PC-3 (cell line): ENCODE data around the gene SMG7. TPM values are rescaled to one million over a fixed set of nuclear protein-coding genes. Genes with fewer than 3 reads are reported as not detected.

Source experiments
- ATAC-seq: fragments of 200-7000 bp; cut with Tn5 transposase; 2 replicates; pipeline ENCODE4 v1.9.1; 2020; ENCODE audit warnings: mild to moderate bottlenecking, moderate library complexity
- BruUV-seq: library from RNA; stranded (reverse); fragments of 400-500 nt; replicated peaks from 2 replicates; lab custom pipeline; 2021; lab: Mats Ljungman, UMichigan
- CTCF ChIA-PET: fragments of 300-600 bp; sonication (Branson Sonifier 250); formaldehyde crosslinking; loops from one replicate; lab custom pipeline; 2022; ENCODE audit warnings: antibody characterized with exemption; lab: Charles Lee
- POLR2A ChIA-PET: fragments of 300-600 bp; sonication (Branson Sonifier 250); formaldehyde crosslinking; loops from one replicate; lab custom pipeline; 2022; ENCODE audit warnings: antibody characterized with exemption; ENCODE audit not compliant: unreplicated experiment; lab: Charles Lee
- DNase-seq: peaks from one replicate; pipeline ENCODE4 v3.0.0-alpha.2; 2015
- H2AFZ ChIP-seq: fragments of 300-600 bp; sonication (generic); 2 replicates; pipeline ENCODE4 v1.6.0; 2016; ENCODE audit warnings: antibody characterized with exemption, low read length
- H3F3A ChIP-seq: fragments of 300-600 bp; sonication (generic); one replicate; pipeline ENCODE4 v1.6.0; 2017; ENCODE audit warnings: antibody characterized with exemption, low read length, control low read depth, mild to moderate bottlenecking; ENCODE audit not compliant: unreplicated experiment
- H3K27ac ChIP-seq: fragments of 300-600 bp; sonication (generic); 2 replicates; pipeline ENCODE4 v1.5.1; 2016; ENCODE audit warnings: mild to moderate bottlenecking, low read length
- H3K27me3 ChIP-seq: fragments of 300-600 bp; sonication (generic); 2 replicates; pipeline ENCODE4 v1.6.1; 2016; ENCODE audit warnings: low read length, mixed read lengths
- H3K36me3 ChIP-seq: fragments of 300-600 bp; sonication (generic); 2 replicates; pipeline ENCODE4 v1.6.1; 2016; ENCODE audit warnings: low read depth, mixed run types, low read length, mixed read lengths
- H3K4me1 ChIP-seq: fragments of 300-600 bp; sonication (generic); 2 replicates; pipeline ENCODE4 v1.5.1; 2016; ENCODE audit warnings: low read length; ENCODE audit not compliant: insufficient read depth
- H3K4me2 ChIP-seq: fragments of 300-600 bp; sonication (generic); 2 replicates; pipeline ENCODE4 v1.6.0; 2016; ENCODE audit warnings: low read length
- H3K4me3 ChIP-seq: fragments of 300-600 bp; sonication (generic); 2 replicates; pipeline ENCODE4 v1.5.1; 2016; ENCODE audit warnings: mild to moderate bottlenecking, low read length, mixed read lengths
- H3K79me2 ChIP-seq: fragments of 300-600 bp; sonication (generic); 2 replicates; pipeline ENCODE4 v1.6.1; 2017; ENCODE audit warnings: low read length, mixed read lengths
- H3K9ac ChIP-seq: fragments of 300-600 bp; sonication (generic); 2 replicates; pipeline ENCODE4 v1.6.0; 2016; ENCODE audit warnings: mild to moderate bottlenecking, low read length
- H3K9me2 ChIP-seq: fragments of 300-600 bp; sonication (generic); replicated peaks from 2 replicates; pipeline ENCODE4 v1.6.1; 2016; ENCODE audit warnings: mixed run types, low read length, mixed read lengths
- H3K9me3 ChIP-seq: fragments of 300-600 bp; sonication (generic); 2 replicates; pipeline ENCODE4 v1.6.1; 2016; ENCODE audit warnings: low read length, mixed read lengths
- H4K20me1 ChIP-seq: fragments of 300-600 bp; sonication (generic); 2 replicates; pipeline ENCODE4 v1.6.1; 2016; ENCODE audit warnings: low read length, mixed read lengths
- EZH2 ChIP-seq: fragments of 300-600 bp; sonication (generic); IDR thresholded peaks from one replicate; pipeline ENCODE4 v1.6.1; 2017; ENCODE audit warnings: antibody characterized with exemption, mild to moderate bottlenecking, low read length; ENCODE audit not compliant: unreplicated experiment
- EZH2phosphoT487 ChIP-seq: fragments of 300-600 bp; sonication (generic); IDR thresholded peaks from 2 replicates; pipeline ENCODE4 v1.6.1; 2018; ENCODE audit warnings: mild to moderate bottlenecking, antibody characterized with exemption, low read length, borderline replicate concordance
- intact Hi-C: fragments of 100-400 bp; cut with micrococcal nuclease; formaldehyde crosslinking; loops from 2 replicates; pipeline ENCODE4 v1.9.0; 2023
- total RNA-seq: library from RNA; depleted of rRNA; stranded (reverse); fragments of >200 nt; gene quantifications from 2 replicates; pipeline ENCODE4 v1.2.3, GENCODE V29; 2014
- TF ChIP-seq, protein P1 (sequence below): fragments of 300-600 bp; sonication (generic); conservative IDR thresholded peaks from 2 replicates; pipeline ENCODE4 v1.5.1; 2017; ENCODE audit warnings: antibody characterized with exemption, low read depth, mild to moderate bottlenecking, low read length

SMG7 gene
- total RNA-seq, 1 experiment from 2014 or later = 25.5 TPM

DNA sequence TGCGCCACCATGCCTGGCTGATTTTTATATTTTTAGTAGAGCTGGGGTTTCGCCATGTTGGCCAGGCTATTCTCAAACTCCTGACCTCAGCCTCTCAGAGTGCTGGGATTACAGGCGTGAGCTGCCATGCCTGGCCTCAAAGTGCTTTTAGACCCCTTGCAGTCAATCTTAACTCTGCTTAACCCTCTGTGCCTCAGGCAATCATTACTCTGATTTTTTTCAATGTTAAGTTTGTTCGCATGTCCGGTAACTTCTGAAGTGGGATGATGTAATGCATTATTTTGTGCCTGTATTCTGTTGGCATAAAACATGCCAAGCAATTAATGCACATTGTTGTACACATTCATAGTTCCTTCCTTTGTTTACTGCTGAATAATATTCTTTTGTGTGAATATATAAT lies 18.6 kb downstream of the SMG7 start:
- DNase-seq (no peak), ATAC-seq (no peak)
- Histone ChIP-seq H2AFZ (no peak overlapping the region), H3K27me3 (no peaks in the 10 kb centered on the region), H3K27ac (no peak overlapping the region), H3K9ac (no peak overlapping the region), H3K4me2 (no peak overlapping the region), H3K4me3 (no peak overlapping the region), H3F3A (no peaks in the 10 kb centered on the region), H3K36me3 (0 out of 2 replicates have a peak, but pooled peaks cover 2% of the 10 kb centered on the region), H3K4me1 (no peaks in the 10 kb centered on the region), H3K9me2 (no peaks in the 10 kb centered on the region), H3K79me2 (peaks cover 96% of the 10 kb centered on the region), H3K9me3 (no peaks in the 10 kb centered on the region), H4K20me1 (peaks cover 12% of the 10 kb centered on the region; the same call in 1 of the 2 replicates)
- POLR2A ChIA-PET = no interaction called here
- CTCF ChIA-PET = no interaction called here
- BruUV-seq = no TSS peak
- intact Hi-C loops = no loop called here
- TF ChIP-seq EZH2 (no peak), EZH2phosphoT487 (no peak)
- TF ChIP-seq, protein P1, sequence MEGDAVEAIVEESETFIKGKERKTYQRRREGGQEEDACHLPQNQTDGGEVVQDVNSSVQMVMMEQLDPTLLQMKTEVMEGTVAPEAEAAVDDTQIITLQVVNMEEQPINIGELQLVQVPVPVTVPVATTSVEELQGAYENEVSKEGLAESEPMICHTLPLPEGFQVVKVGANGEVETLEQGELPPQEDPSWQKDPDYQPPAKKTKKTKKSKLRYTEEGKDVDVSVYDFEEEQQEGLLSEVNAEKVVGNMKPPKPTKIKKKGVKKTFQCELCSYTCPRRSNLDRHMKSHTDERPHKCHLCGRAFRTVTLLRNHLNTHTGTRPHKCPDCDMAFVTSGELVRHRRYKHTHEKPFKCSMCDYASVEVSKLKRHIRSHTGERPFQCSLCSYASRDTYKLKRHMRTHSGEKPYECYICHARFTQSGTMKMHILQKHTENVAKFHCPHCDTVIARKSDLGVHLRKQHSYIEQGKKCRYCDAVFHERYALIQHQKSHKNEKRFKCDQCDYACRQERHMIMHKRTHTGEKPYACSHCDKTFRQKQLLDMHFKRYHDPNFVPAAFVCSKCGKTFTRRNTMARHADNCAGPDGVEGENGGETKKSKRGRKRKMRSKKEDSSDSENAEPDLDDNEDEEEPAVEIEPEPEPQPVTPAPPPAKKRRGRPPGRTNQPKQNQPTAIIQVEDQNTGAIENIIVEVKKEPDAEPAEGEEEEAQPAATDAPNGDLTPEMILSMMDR = no peak

DNA sequence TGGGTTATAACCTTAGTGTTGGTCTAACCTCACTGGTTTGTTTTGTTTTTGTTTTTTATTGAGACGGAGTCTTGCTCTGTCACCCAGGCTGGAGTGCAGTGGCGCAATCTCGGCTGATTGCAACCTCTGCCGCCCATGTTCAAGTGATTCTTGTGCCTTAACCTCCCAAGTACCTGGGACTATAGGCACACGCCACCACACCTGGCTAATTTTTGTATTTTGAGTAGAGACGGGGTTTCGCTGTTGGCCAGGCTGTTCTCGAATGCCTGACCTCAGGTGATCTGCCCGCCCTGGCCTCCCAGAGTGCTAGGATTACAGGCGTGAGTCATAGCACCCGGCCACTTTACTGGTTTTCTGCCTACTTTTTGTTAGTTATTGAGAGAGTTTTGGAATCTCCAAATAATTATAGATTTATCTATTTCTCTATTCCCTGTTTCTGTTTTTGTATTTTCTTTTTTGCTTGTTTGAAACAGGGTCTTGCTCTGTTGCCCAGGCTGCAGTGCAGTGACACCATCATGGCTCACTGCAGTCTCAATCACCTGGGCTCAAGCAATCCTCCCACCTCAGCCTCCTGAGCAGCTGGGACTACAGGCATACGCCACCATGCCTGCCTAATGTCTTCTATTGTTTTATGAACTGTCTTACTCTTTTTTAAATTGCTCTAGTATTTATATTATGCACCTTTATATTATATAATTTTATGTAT lies 21.4 kb downstream of the SMG7 start:
- TF ChIP-seq, protein P1 = no peak
- TF ChIP-seq EZH2 (no peak), EZH2phosphoT487 (no peak)
- Histone ChIP-seq H3K27ac (no peak overlapping the region), H2AFZ (no peak overlapping the region), H3K4me1 (no peaks in the 10 kb centered on the region), H3K36me3 (no peaks in the 10 kb centered on the region), H4K20me1 (peaks cover 11% of the 10 kb centered on the region; the same call in 1 of the 2 replicates), H3K4me3 (no peak overlapping the region), H3K9ac (no peak overlapping the region), H3F3A (no peaks in the 10 kb centered on the region), H3K9me3 (no peaks in the 10 kb centered on the region), H3K9me2 (no peaks in the 10 kb centered on the region), H3K79me2 (peaks cover 94% of the 10 kb centered on the region), H3K4me2 (no peak overlapping the region), H3K27me3 (no peaks in the 10 kb centered on the region)
- no TSS peak for BruUV-seq
- ATAC-seq (no peak), DNase-seq (peak; percentile 30)
- ChIA-PET POLR2A (no interaction called here), CTCF (no interaction called here)
- intact Hi-C loops = no loop called here

DNA sequence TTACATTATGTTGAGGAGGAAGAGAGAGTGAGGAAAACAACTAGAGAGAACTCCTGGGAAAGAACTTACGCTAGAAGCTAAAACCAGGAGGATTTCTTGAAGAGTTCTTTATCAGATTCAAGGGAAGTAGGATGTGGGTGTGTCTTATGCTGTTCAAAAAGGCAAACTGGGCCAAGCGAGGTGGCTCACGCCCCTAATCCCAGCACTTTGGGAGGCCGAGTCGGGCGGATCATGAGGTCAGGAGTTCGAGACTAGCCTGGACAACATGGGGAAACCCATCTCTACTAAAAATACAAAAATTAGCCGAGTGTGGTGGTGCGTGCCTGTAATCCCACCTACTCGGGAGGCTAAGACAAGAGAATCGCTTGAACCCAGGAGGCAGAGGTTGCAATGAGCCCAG lies 23.1 kb downstream of the SMG7 start:
- ATAC-seq = no peak
- CTCF ChIA-PET = no interaction called here

More for the DNA sequence above, 23.1 kb downstream of the SMG7 start:
- TF ChIP-seq EZH2phosphoT487 = no peak
- TF ChIP-seq, protein P1 = no peak
- TF ChIP-seq EZH2 = no peak
- H3K9ac ChIP-seq = no peak overlapping the region
- DNase-seq = no peak
- no peak overlapping the region for H2AFZ ChIP-seq
- H3K27ac ChIP-seq = no peak overlapping the region
- intact Hi-C loops = no loop called here
- H3K79me2 ChIP-seq = peaks cover 95% of the 10 kb centered on the region
- H3K4me2 ChIP-seq = no peak overlapping the region
- no peak overlapping the region for H3K4me3 ChIP-seq
- H3K9me3 ChIP-seq = no peaks in the 10 kb centered on the region
- H3K27me3 ChIP-seq = no peaks in the 10 kb centered on the region
- H3K4me1 ChIP-seq = no peaks in the 10 kb centered on the region
- POLR2A ChIA-PET = no interaction called here
- H3K36me3 ChIP-seq = no peaks in the 10 kb centered on the region
- H3F3A ChIP-seq = no peaks in the 10 kb centered on the region
- H3K9me2 ChIP-seq = no peaks in the 10 kb centered on the region
- no TSS peak for BruUV-seq
- peaks cover 13% of the 10 kb centered on the region; the same call in 1 of the 2 replicates for H4K20me1 ChIP-seq
